SH-SY5Y (cell line): ENCODE data around the gene XAB2.

Experiments
- GATA2 ChIP-seq: IDR thresholded peaks from 2 replicates; pipeline ENCODE4 v1.6.1; 2011; ENCODE audit warnings: mild to moderate bottlenecking, low read depth, low read length
- GATA3 ChIP-seq: IDR thresholded peaks from 2 replicates; pipeline ENCODE4 v1.6.1; 2011; ENCODE audit warnings: low read depth, mild to moderate bottlenecking, low read length, moderate library complexity

Gene XAB2

DNA sequence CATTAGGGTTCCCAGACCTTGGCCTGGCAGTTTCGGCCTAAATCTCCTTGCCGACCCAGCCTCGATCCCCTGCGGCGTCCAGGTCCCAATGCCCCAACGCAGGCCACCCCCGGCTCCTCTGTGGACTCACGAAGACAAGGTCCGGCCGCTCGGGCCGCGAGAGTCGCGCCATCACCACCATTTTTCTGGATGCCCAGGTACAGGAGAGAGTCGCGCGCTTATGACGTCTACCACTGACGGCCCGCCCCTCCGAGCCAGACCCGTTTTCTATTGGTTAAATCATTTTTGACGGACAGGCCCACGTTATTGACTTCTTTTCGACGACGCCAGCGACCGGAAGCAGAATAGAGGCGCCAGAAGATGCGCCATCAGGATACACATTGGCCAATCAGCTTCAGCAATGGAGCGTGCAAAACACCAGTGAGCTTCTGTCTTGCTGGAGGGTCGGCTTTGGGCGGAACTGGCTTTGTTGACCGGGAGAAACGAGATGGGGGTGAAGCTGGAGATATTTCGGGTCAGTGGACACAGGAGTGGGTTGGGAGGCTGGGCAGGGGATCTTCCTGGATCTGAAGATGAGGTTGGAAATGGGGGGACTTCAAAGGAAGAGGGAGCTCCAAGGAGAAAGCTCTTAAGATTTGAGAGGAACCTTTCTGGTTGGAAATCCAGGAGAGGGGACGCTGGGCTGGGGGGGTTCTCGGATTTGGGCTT is at the start of gene XAB2, which contains the start of gene PET100:
Gene XAB2, minus strand, starts transcription at position 199 of the 708 bp plus-strand sequence. Its CDS starts 18 bp downstream, at position 181.
Gene PET100, plus strand, starts transcription at position 447 of the 708 bp plus-strand sequence. Its CDS starts 41 bp downstream, at position 488.
- no peak for TF ChIP-seq GATA3
- TF ChIP-seq GATA2, result no peak

- TF ChIP-seq GATA2, result no peak
- TF ChIP-seq GATA3, result no peak
Observed at GRCh38 chr19:7677669-7678311, 48.4 kb upstream of the XAB2 start.

GRCh38 chr19:7676854-7677253 is 47.5 kb upstream of the XAB2 start, which contains the start of gene MCEMP1:
Gene MCEMP1 (plus strand): TSS chr19:7677090. CDS start chr19:7677121, 31 bp downstream.
- TF ChIP-seq GATA3 (no peak), GATA2 (no peak)

DNA sequence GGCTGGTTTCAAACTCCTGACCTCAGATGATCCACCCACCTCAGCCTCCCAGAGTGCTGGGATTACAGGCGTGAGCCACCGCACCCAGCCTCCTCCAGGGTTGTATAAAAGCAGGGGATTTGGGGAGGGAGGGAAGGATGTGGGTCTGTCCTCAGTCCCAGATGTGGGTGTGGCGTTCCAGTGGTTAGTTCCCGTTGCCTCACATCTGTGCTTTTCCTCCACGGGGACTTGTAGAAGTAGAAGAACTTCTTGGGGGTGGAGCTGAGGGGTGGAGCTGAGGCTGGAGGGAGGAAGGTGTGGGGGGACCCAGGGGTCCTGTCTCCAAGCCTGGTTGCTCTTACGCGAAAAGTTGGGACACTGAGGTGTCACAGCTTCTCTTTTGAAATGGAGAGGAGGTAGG is 47.0 kb upstream of the XAB2 start:
- no peak for TF ChIP-seq GATA3
- no peak for TF ChIP-seq GATA2

GRCh38 chr19:7674010-7675005 is 45.0 kb upstream of the XAB2 start:
- TF ChIP-seq GATA2 (no peak), GATA3 (no peak)

DNA sequence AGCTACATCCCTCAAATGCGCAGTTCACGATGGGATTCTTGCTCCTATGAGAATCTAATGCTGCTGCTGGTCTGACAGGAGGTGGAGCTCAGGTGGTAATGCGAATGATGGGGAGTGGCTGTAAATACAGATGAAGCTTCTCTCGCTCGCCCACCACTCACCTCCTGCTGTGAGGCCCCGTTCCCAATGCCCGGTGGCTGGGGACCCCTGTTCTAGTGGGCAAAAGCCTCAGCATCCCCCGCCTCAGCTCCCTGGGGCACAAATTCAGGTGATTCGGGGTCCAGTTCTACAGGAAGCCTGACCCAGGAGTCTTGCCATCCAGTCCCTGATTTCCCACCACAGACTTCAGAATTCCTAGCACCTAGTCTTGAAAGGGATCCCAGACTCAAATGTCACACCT is 43.2 kb upstream of the XAB2 start:
- TF ChIP-seq GATA3 (no peak), GATA2 (no peak)

DNA sequence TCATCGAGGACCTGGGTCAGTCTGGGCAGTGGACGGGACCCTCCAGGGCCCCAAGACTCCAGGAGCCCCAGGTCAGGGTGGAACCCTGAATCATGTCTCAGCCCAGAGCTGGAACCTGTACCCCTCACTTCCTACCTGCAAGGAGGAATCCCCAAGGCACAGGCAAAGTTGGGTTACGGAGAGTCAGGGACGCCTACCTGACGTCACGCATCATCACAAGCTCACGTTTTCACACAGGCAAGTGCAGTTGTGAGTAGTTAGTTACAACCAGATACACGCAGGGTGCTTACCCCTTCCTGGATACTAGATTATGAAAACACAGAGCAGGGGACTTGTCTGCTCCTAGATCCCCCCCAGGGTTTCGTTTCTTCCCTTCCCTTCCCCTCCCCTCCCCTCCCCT is 41.4 kb upstream of the XAB2 start:
- TF ChIP-seq GATA3 (no peak), GATA2 (no peak)

DNA sequence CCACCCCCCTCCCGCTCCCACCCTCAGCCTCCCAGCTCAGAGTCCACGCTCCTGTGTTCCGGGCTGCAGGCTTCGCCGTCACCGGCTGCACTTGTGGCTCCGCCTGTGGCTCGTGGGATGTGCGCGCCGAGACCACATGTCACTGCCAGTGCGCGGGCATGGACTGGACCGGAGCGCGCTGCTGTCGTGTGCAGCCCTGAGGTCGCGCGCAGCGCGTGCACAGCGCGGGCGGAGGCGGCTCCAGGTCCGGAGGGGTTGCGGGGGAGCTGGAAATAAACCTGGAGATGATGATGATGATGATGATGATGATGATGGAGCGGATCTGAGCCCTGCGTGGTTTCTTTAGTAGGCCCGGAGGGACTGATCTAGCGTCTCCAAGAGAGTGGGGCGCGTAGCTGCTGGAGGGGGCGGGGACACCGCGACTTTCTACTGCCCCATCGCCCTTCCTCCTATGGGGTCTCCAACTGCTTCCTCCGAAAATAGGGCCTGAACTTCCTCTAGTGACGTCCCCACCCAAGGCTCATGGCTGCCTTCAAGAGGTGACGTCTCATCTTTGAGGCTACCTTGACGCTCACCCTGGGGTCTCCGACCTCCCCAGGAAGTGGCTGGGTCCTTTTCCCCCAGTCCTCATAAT is 40.9 kb upstream of the XAB2 start:
- TF ChIP-seq GATA3 (no peak), GATA2 (no peak)

DNA sequence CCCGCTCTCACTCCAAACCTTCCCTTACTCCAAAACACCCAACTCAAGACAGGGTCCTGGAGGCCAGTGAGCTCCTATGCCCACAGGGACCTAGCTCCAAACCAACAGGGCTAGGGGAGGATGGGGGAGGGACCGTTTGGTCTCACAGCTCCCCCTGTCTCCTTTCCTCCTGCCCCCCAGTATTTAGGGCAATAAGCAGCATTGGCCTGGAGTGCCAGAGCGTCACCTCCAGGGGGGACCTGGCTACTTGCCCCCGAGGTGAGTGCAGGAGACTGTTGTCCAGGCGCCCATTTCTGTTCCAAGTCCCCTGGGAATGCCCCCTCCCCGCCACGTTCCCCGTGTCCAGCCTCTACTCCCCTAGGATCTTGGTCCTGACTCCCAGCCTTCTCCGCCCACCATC is 40.3 kb upstream of the XAB2 start:
- TF ChIP-seq GATA3 (no peak), GATA2 (no peak)

DNA sequence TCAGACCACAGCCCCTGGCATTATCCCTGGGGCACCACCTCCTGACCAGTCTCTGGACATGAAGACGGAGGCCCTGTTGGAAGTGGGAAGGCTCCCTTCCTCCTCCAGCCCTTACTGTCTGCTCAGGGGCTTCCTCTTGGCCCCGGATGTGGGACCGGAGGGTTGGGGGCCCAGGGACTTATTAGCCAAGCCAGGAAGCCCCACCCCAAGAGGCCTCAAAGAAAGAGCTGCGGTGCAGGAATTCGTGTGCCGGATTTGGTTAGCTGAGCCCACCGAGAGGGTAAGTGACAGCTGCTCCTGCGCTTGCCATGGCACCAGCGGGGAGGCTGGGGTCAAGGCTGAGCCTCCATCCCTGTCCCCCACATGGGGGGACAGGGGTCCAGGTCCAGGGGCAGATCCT is 39.5 kb upstream of the XAB2 start, which contains the start of gene RETN:
Gene RETN, plus strand, starts transcription at position 208 of the 400 bp plus-strand sequence. CDS start 278 bp downstream, outside the sequence.
- no peak for TF ChIP-seq GATA2
- no peak for TF ChIP-seq GATA3

GRCh38 chr19:7665076-7665475 is 35.7 kb upstream of the XAB2 start:
- no peak for TF ChIP-seq GATA3
- TF ChIP-seq GATA2, result no peak

DNA sequence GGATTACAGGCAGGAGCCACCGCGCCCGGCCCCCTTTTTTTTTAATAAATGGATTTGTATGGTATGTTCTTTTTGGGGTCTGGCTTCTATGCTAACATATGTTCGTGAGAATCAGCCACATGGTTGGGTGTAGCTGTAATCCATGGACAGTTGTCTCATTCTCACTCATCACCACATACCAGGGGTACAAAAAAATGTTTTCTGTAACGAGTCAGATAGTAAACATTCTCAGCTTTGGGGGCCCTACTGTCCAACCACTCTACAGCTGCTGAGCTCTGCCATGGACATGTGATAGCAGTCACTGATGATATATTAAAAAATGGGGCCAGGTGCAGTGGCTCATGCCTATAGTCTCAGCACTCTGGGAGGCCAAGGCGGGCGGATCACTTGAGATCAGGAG is 34.4 kb upstream of the XAB2 start:
- TF ChIP-seq GATA3, result no peak
- TF ChIP-seq GATA2, result no peak

DNA sequence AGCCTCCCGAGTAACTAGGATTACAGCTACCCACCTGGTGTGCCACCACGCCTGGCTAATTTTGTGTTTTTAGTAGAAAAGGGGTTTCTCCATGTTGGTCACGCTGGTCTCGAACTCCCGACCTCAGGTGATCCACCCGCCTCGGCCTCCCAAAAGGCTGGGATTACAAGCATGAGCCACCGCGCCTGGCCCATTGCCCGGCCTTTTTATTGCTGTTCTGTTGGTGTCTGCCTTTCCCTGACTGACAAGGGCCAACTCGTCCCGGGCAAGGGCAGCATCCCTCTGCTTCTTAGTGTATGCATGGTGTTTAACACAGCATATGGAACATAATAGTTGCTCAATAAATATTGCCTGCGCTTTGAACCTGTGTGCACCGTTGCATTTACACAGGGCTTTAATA is 33.3 kb upstream of the XAB2 start:
- TF ChIP-seq GATA2 (no peak), GATA3 (no peak)
